HG03039 (cell line): Measurements from ENCODE around the gene SCG5.

ENCODE experiments used
- ATAC-seq: cut with Tn5 transposase; IDR thresholded peaks from one replicate; pipeline ENCODE4 v1.9.1; 2021; ENCODE audit warnings: mild to moderate bottlenecking, moderate library complexity; ENCODE audit not compliant: unreplicated experiment

The SCG5 gene

GRCh38 chr15:32657941-32658340 lies 16.4 kb downstream of the SCG5 start:
- ATAC-seq, result no peak

GRCh38 chr15:32659340-32660155 lies 18.0 kb downstream of the SCG5 start:
- ATAC-seq, result no peak

- no peak for ATAC-seq
Observed at GRCh38 chr15:32663671-32664070, 22.2 kb downstream of the SCG5 start.

GRCh38 chr15:32664796-32665195 lies 23.3 kb downstream of the SCG5 start:
- ATAC-seq, result no peak

DNA sequence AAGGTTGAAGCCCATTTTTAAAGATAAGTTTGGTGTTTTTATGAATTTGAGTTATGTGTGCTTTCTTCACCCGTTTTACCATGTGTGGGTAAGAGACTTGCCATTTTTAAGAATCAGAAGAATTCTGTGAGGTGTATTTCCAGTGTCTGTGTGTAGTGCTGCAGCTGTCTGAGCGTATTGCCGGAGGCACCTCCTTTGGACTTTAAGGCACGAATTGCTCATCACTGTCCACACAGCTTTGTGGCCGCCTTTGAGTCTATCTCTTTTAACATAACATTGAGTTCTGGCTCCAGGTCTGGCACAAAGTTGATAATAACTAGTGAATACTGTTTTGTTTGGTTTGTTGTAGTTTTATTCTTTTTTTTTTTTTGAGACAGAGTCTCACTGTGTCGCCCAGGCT lies 25.8 kb downstream of the SCG5 start:
- ATAC-seq, result no peak

- no peak for ATAC-seq
Observed at GRCh38 chr15:32668942-32669341, 27.4 kb downstream of the SCG5 start.

GRCh38 chr15:32669896-32670611 lies 28.5 kb downstream of the SCG5 start:
- no peak for ATAC-seq

- no peak for ATAC-seq
Observed at GRCh38 chr15:32670623-32671022, 29.1 kb downstream of the SCG5 start.

- no peak for ATAC-seq
Observed at GRCh38 chr15:32671339-32672325, 30.1 kb downstream of the SCG5 start.

DNA sequence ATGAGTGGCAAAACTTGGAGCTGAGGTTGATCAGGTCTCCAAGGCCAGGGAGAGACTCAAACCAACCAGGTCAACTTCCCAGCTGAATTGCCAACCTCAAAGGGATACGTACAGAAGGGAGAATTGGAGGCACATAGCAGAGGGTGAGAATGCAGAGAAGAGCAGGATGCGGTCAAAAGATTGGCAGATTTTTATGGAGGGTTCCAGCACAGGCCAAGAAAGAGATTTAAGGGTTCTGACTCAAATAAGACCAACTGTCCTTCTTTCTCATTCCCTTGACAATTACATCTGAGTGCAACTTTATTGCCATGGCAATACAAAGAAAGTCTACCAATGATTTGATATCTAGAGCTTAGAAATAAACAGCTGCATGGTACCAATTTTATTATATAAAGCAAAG lies 33.2 kb downstream of the SCG5 start:
- no peak for ATAC-seq

- no peak for ATAC-seq
Observed at GRCh38 chr15:32675466-32675865, 34.0 kb downstream of the SCG5 start.

DNA sequence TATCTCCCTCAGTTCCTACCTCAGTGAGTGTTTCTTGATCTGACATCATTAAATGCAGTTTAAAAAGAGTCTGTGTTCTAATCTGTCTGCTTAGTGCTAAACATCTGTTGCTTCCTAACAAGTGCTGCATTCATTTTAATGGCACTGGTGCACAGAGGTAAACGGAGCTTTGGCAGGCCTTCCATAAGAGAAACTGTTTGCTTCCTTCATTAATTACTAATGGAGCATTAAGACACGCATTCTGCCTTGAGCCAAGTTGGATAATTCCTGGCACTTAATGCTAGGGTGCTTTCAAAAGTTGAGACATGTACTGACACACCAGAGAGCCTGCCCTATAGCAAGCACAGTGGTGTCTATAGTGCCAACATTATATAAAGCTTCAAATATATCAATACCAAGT lies 34.7 kb downstream of the SCG5 start:
- ATAC-seq, result no peak

GRCh38 chr15:32677238-32677750 lies 35.8 kb downstream of the SCG5 start:
- no peak for ATAC-seq

- ATAC-seq, result no peak
Observed at GRCh38 chr15:32679298-32679690, 37.8 kb downstream of the SCG5 start.

GRCh38 chr15:32682569-32682968 lies 41.1 kb downstream of the SCG5 start:
- no peak for ATAC-seq

- ATAC-seq, result no peak
Observed at GRCh38 chr15:32682977-32683630, 41.6 kb downstream of the SCG5 start.

DNA sequence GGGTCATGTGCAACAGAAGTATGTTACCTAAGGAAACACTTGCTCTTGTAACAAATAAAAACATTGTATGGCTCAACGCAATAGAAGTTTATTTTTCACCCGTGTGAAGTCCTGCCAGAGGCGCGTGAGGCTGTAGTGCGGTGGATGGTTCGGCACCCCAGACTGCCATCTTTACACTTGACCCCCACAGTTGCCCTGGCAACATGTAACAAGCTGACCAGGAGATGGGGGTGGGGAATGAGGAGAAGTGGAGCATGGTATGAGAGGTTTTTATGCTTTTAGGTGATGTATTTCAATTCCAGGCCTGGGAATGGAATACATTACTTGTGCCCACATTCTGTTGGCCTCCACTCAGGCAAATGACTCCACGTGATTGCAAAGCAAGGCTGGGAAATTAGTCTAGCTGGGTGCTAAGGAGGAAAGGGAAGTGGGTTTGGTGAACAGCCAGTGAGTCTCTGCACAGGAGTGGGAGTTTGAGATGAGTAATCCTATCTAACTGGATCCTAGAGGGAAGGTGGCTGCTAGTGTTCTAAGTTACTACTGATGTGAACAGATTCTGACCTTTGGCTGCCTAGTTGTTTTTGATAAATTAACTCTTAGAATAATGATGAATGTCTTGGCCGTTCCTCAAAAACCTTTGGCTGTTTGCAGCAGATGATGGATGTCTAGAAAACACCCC lies 42.5 kb downstream of the SCG5 start:
- ATAC-seq, result no peak

DNA sequence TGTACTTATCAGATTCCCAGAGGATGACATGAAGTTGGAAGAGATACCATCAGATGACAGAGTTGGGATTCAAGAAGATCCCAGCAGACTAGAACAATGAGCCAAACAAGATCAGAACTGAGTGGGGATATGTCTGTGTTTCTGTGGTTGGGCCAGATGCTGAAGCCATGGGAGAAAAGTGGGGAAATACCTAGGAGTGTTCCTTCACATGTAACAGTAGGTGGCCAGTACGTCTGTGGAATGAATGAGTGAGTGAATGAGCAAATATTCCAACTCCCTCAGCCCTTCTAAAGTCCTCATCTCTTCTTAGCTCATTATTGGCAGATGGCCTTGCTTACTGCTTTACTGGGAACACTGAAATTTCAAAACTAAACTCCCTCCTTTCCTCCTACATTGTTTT lies 44.1 kb downstream of the SCG5 start:
- ATAC-seq, result no peak

- no peak for ATAC-seq
Observed at GRCh38 chr15:32687556-32687955, 46.0 kb downstream of the SCG5 start.

- ATAC-seq, result no peak
Observed at GRCh38 chr15:32688151-32688639, 46.7 kb downstream of the SCG5 start.
